ENCODE data around the gene LDLRAD1. TPM values are rescaled to one million over a fixed set of nuclear protein-coding genes. Genes with fewer than 3 reads are reported as not detected.

LDLRAD1 gene
- total RNA-seq, 1 experiment from 2014 or later, result 0.30 TPM

DNA sequence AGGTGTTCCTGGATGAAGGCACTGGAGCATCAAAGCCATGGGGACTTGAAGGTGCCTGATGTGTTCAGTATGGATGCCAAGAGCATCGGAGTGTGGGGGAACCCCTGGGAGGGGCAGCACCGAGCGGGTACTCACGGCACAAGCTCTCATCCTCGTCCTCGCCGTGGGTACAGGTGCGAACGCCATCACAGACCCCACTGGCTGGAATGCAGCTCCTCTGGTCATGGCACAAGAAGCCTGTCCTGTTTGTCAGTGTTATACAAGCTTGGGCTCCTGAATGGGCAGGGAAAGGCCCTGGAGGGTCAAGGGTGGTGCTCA is 6.0 kb downstream of the LDLRAD1 start:
- no peak for DNase-seq (ENCODE audit: low read depth, low spot score)
- Histone ChIP-seq H3K27me3 (ENCODE audit: insufficient read depth, low read length) (no peaks in the 10 kb centered on the region), H3K4me3 (replicated peaks in 1 of 2; ENCODE audit: low read depth in 1 of 2, low read length in 2 of 2) (no peak overlapping the region), H3K36me3 (ENCODE audit: control insufficient read depth in 1 of 2, insufficient read depth in 2 of 2, low read length in 2 of 2) (no peaks in the 10 kb centered on the region), H3K9me3 (ENCODE audit: control insufficient read depth in 1 of 2, insufficient read depth in 1 of 2, low read depth in 1 of 2, low read length in 2 of 2) (no peaks in the 10 kb centered on the region), H3K4me1 (ENCODE audit: control insufficient read depth in 1 of 2, insufficient read depth in 2 of 2, low read length in 2 of 2) (peaks cover 25% of the 10 kb centered on the region in 2 experiments), H3K79me2 (ENCODE audit: insufficient read depth, low read length) (no peaks in the 10 kb centered on the region), H3K9me2 (ENCODE audit: insufficient read depth) (no peaks in the 10 kb centered on the region), H4K20me1 (ENCODE audit: insufficient read depth) (no peaks in the 10 kb centered on the region), H3K9ac (ENCODE audit: low read length) (no peak overlapping the region), H3K27ac (ENCODE audit: low read depth, low read length) (no peak overlapping the region), H3K4me2 (ENCODE audit: low read length) (no peak overlapping the region), H2AFZ (ENCODE audit: low read depth, low read length, poor library complexity, severe bottlenecking) (no peak overlapping the region)
- ChIA-PET RAD21 (ENCODE audit: low non-redundant PET in 1 of 2, low total read pairs in 2 of 2, uncharacterized antibody in 2 of 2, unreplicated experiment in 2 of 2) (no interaction called here), CTCF (no interaction called here), POLR2A (no interaction called here)
- intact Hi-C loops (cut with micrococcal nuclease), result no loop called here
- ATAC-seq, result no peak
- BruUV-seq (replicated peaks), result no TSS peak
- TF ChIP-seq RAD21 (IDR thresholded peaks at IDR 0.05; ENCODE audit: low read depth) (no peak), ZFX (IDR thresholded peaks at IDR 0.05) (no peak), EZH2phosphoT487 (IDR thresholded peaks at IDR 0.05; ENCODE audit: borderline replicate concordance) (no peak), POLR2AphosphoS5 (IDR thresholded peaks at IDR 0.05; ENCODE audit: low read depth, low read length) (no peak), EGR1 (IDR thresholded peaks at IDR 0.05; ENCODE audit: low read depth) (no peak), SIN3A (IDR thresholded peaks at IDR 0.05; ENCODE audit: low read depth) (no peak), TCF7L2 (IDR thresholded peaks at IDR 0.05; ENCODE audit: borderline replicate concordance, extremely low read depth, insufficient read depth, insufficient read length) (no peak), EZH2 (IDR thresholded peaks at IDR 0.05) (no peak), ELF1 (IDR thresholded peaks at IDR 0.05; ENCODE audit: borderline replicate concordance, low read depth) (no peak), CBX3 (IDR thresholded peaks at IDR 0.05; ENCODE audit: low read depth) (no peak), FOSL1 (IDR thresholded peaks at IDR 0.05; ENCODE audit: low read depth) (no peak), POLR2A (IDR thresholded peaks at IDR 0.05; ENCODE audit: borderline replicate concordance, extremely low read depth, insufficient read depth, insufficient read length) (no peak), SP1 (IDR thresholded peaks at IDR 0.05; ENCODE audit: low read depth) (no peak)
- TF ChIP-seq, protein P1, sequence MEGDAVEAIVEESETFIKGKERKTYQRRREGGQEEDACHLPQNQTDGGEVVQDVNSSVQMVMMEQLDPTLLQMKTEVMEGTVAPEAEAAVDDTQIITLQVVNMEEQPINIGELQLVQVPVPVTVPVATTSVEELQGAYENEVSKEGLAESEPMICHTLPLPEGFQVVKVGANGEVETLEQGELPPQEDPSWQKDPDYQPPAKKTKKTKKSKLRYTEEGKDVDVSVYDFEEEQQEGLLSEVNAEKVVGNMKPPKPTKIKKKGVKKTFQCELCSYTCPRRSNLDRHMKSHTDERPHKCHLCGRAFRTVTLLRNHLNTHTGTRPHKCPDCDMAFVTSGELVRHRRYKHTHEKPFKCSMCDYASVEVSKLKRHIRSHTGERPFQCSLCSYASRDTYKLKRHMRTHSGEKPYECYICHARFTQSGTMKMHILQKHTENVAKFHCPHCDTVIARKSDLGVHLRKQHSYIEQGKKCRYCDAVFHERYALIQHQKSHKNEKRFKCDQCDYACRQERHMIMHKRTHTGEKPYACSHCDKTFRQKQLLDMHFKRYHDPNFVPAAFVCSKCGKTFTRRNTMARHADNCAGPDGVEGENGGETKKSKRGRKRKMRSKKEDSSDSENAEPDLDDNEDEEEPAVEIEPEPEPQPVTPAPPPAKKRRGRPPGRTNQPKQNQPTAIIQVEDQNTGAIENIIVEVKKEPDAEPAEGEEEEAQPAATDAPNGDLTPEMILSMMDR (IDR thresholded peaks at IDR 0.05 in 2 of 3, conservative IDR thresholded peaks at IDR 0.05 in 1 of 3; ENCODE audit: borderline replicate concordance in 1 of 3, insufficient read depth in 1 of 3, low read depth in 2 of 3, low read length in 2 of 3), result no peak
- TF ChIP-seq, protein P2, sequence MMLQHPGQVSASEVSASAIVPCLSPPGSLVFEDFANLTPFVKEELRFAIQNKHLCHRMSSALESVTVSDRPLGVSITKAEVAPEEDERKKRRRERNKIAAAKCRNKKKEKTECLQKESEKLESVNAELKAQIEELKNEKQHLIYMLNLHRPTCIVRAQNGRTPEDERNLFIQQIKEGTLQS (IDR thresholded peaks at IDR 0.05), result no peak
- TF ChIP-seq, protein P3, sequence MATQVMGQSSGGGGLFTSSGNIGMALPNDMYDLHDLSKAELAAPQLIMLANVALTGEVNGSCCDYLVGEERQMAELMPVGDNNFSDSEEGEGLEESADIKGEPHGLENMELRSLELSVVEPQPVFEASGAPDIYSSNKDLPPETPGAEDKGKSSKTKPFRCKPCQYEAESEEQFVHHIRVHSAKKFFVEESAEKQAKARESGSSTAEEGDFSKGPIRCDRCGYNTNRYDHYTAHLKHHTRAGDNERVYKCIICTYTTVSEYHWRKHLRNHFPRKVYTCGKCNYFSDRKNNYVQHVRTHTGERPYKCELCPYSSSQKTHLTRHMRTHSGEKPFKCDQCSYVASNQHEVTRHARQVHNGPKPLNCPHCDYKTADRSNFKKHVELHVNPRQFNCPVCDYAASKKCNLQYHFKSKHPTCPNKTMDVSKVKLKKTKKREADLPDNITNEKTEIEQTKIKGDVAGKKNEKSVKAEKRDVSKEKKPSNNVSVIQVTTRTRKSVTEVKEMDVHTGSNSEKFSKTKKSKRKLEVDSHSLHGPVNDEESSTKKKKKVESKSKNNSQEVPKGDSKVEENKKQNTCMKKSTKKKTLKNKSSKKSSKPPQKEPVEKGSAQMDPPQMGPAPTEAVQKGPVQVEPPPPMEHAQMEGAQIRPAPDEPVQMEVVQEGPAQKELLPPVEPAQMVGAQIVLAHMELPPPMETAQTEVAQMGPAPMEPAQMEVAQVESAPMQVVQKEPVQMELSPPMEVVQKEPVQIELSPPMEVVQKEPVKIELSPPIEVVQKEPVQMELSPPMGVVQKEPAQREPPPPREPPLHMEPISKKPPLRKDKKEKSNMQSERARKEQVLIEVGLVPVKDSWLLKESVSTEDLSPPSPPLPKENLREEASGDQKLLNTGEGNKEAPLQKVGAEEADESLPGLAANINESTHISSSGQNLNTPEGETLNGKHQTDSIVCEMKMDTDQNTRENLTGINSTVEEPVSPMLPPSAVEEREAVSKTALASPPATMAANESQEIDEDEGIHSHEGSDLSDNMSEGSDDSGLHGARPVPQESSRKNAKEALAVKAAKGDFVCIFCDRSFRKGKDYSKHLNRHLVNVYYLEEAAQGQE (IDR thresholded peaks at IDR 0.05; ENCODE audit: low read depth), result no peak

Data from HCT116 (cell line).